Measurements from ENCODE around the gene ATG4A. TPM values are rescaled to one million over a fixed set of nuclear protein-coding genes. Genes with fewer than 3 reads are reported as not detected.

Gene ATG4A
- total RNA-seq, 2 donors from 2014 or later, result 4.3 to 4.4 TPM

DNA sequence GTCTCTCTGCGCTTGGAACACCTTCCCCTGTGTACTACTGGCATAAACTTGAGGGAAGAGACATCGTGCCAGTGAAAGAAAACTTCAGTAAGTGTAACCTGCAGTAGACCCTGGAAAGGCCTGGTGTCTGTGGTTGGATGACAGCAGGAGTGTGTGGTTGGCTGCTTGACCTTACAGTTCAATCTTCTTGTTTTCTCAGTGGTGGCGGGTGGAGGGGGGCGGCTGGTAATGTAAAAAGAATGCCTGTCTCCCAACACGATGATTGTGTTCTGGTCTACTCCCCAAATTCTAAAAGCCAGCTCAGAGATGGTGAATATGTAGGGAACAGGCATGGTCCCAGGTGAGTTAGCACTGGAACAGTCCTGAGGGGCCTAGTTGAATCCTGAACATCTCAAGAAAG, 18.8 kb upstream of the ATG4A start:
- Histone ChIP-seq H3K4me3 (ENCODE audit: low read length) (no peak overlapping the region), H3K27me3 (ENCODE audit: control insufficient read depth, insufficient read depth, low read length, poor library complexity, severe bottlenecking) (peaks cover 14% of the 10 kb centered on the region), H3K27ac (ENCODE audit: low read depth, low read length) (no peak overlapping the region), H3K9ac (ENCODE audit: extremely low read depth, low read length, poor library complexity, severe bottlenecking) (no peak overlapping the region), H3K36me3 (ENCODE audit: control insufficient read depth, insufficient read depth, low read length) (no peaks in the 10 kb centered on the region), H3K4me1 (ENCODE audit: control insufficient read depth, insufficient read depth, low read length) (no peaks in the 10 kb centered on the region), H3K9me3 (ENCODE audit: control insufficient read depth, low read length) (no peaks in the 10 kb centered on the region)
- Mint-ChIP-seq H3K9me3 (no peaks in the 10 kb centered on the region), H3K4me1 (no peaks in the 10 kb centered on the region), H3K27ac (no peak overlapping the region), H3K27me3 (ENCODE audit: insufficient read depth) (peaks cover 10% of the 10 kb centered on the region), H3K36me3 (ENCODE audit: low read depth) (no peaks in the 10 kb centered on the region), H3K4me3 (no peak overlapping the region)
- no peak for DNase-seq
- TF ChIP-seq CTCF (conservative IDR thresholded peaks at IDR 0.05), result no peak
- WGBS, 2 experiments (ENCODE audit: insufficient coverage in 1 of 2, insufficient read length in 1 of 2), result 83 to 90% methylated on average over 1 to 5 of the region's 5 CpGs

GRCh38 chrX:108081110-108081509, 10.5 kb upstream of the ATG4A start:
- Histone ChIP-seq H3K36me3 (ENCODE audit: control insufficient read depth, insufficient read depth, low read length) (peaks cover 12% of the 10 kb centered on the region), H3K27ac (ENCODE audit: low read depth, low read length) (no peak overlapping the region), H3K9me3 (ENCODE audit: control insufficient read depth, low read length) (no peaks in the 10 kb centered on the region), H3K4me3 (ENCODE audit: low read length) (no peak overlapping the region), H3K9ac (ENCODE audit: extremely low read depth, low read length, poor library complexity, severe bottlenecking) (no peak overlapping the region), H3K27me3 (ENCODE audit: control insufficient read depth, insufficient read depth, low read length, poor library complexity, severe bottlenecking) (no peaks in the 10 kb centered on the region), H3K4me1 (ENCODE audit: control insufficient read depth, insufficient read depth, low read length) (no peaks in the 10 kb centered on the region)
- H3K36me3 Mint-ChIP-seq (ENCODE audit: low read depth), result peaks cover 13% of the 10 kb centered on the region
- no peak overlapping the region for H3K4me3 Mint-ChIP-seq
- H3K4me1 Mint-ChIP-seq, result no peaks in the 10 kb centered on the region
- no peak overlapping the region for H3K27ac Mint-ChIP-seq
- peaks cover 3% of the 10 kb centered on the region for H3K27me3 Mint-ChIP-seq (ENCODE audit: insufficient read depth)
- DNase-seq, result no peak
- 95% methylated on average over 2 of the region's 2 CpGs; no CpG with 5 or more reads in 1 of the 2 experiments for WGBS, 2 experiments (ENCODE audit: insufficient coverage in 1 of 2, insufficient read length in 1 of 2)
- TF ChIP-seq CTCF (conservative IDR thresholded peaks at IDR 0.05), result no peak
- no peaks in the 10 kb centered on the region for H3K9me3 Mint-ChIP-seq

GRCh38 chrX:108087792-108088191, 3.8 kb upstream of the ATG4A start:
- no peak overlapping the region for H3K27ac Mint-ChIP-seq
- Histone ChIP-seq H3K4me1 (ENCODE audit: control insufficient read depth, insufficient read depth, low read length) (no peaks in the 10 kb centered on the region), H3K27me3 (ENCODE audit: control insufficient read depth, insufficient read depth, low read length, poor library complexity, severe bottlenecking) (no peaks in the 10 kb centered on the region), H3K9ac (ENCODE audit: extremely low read depth, low read length, poor library complexity, severe bottlenecking) (no peak overlapping the region), H3K27ac (ENCODE audit: low read depth, low read length) (no peak overlapping the region), H3K4me3 (ENCODE audit: low read length) (no peak overlapping the region), H3K36me3 (ENCODE audit: control insufficient read depth, insufficient read depth, low read length) (peaks cover 26% of the 10 kb centered on the region), H3K9me3 (ENCODE audit: control insufficient read depth, low read length) (no peaks in the 10 kb centered on the region)
- H3K4me1 Mint-ChIP-seq, result peaks cover 4% of the 10 kb centered on the region
- H3K27me3 Mint-ChIP-seq (ENCODE audit: insufficient read depth), result no peaks in the 10 kb centered on the region
- peaks cover 28% of the 10 kb centered on the region for H3K36me3 Mint-ChIP-seq (ENCODE audit: low read depth)
- no peak for DNase-seq
- no peaks in the 10 kb centered on the region for H3K9me3 Mint-ChIP-seq
- no peak for TF ChIP-seq CTCF (conservative IDR thresholded peaks at IDR 0.05)
- 97 to 100% methylated on average over 2 to 6 of the region's 6 CpGs for WGBS, 2 experiments (ENCODE audit: insufficient coverage in 1 of 2, insufficient read length in 1 of 2)
- H3K4me3 Mint-ChIP-seq, result no peak overlapping the region

Measured in endodermal cell (in vitro differentiated cells).